Measurements from ENCODE around the gene RXRB. TPM values are rescaled to one million over a fixed set of nuclear protein-coding genes. Genes with fewer than 3 reads are reported as not detected.

The RXRB gene
- total and polyA plus RNA-seq, 2 of the 13 experiments (the other 11 are each of a cell fraction or from before 2014, with no cell fraction given) = 26.7 to 55.7 TPM

GRCh38 chr6:33248643-33248931 is 48.1 kb upstream of the RXRB start (continued):
- TF ChIP-seq ZNF318 (CRISPR knock-in tag; IDR thresholded peaks at IDR 0.05) (no peak), ZFP91 (CRISPR knock-in tag; IDR thresholded peaks at IDR 0.05; ENCODE audit: borderline replicate concordance) (no peak), STAT6 (CRISPR knock-in tag; IDR thresholded peaks at IDR 0.05; ENCODE audit: borderline replicate concordance) (no peak; the same call in 1 of the 2 replicates), SOX5 (CRISPR knock-in tag; IDR thresholded peaks at IDR 0.05; ENCODE audit: borderline replicate concordance) (no peak), RBFOX2 (IDR thresholded peaks at IDR 0.05; ENCODE audit: low read depth, low read length) (no peak), NR2F6 (IDR thresholded peaks at IDR 0.05) (no peak; the same call in 1 of the 2 replicates), NR2F6 (CRISPR knock-in tag; IDR thresholded peaks at IDR 0.05) (no peak), ZNF503 (CRISPR knock-in tag; IDR thresholded peaks at IDR 0.05) (no peak), ZNF770 (CRISPR knock-in tag; IDR thresholded peaks at IDR 0.05) (no peak), ZNF772 (CRISPR knock-in tag; IDR thresholded peaks at IDR 0.05) (no peak), ZNF775 (CRISPR knock-in tag; IDR thresholded peaks at IDR 0.05; ENCODE audit: borderline replicate concordance) (no peak), KMT2A (CRISPR knock-in tag; IDR thresholded peaks at IDR 0.05) (no peak), NFKB2 (CRISPR knock-in tag; IDR thresholded peaks at IDR 0.05; ENCODE audit: borderline replicate concordance) (peak; percentile 69; the same call in 1 of the 2 replicates), BRD4 (CRISPR knock-in tag; IDR thresholded peaks at IDR 0.05) (0 out of 2 replicates have a peak, but pooled peaks have one; percentile 51)
